ENCODE results near the gene MRFAP1L1. TPM values are rescaled to one million over a fixed set of nuclear protein-coding genes. Genes with fewer than 3 reads are reported as not detected.

Gene MRFAP1L1
- polyA plus RNA-seq, 1 experiment, result 35.5 TPM

GRCh38 chr4:6694177-6694901, 15.3 kb downstream of the MRFAP1L1 start:
- no peaks in the 10 kb centered on the region; the same call in none of the 2 replicates for H3K36me3 ChIP-seq (ENCODE audit: control insufficient read depth, insufficient read depth, low read length)
- no peak for TF ChIP-seq CTCF (IDR thresholded peaks at IDR 0.05; ENCODE audit: insufficient read depth, low read depth, low read length)
- DNase-seq (ENCODE audit: low read depth), result no peak
- no peak overlapping the region for H3K4me3 ChIP-seq (ENCODE audit: low read depth, low read length)
- POLR2A ChIA-PET, result no interaction called here
- CTCF ChIA-PET, result interaction anchor here (1.0 kb wide), 1 partner anchor 21 kb away, joined by 3 read pairs; the partner anchor contains the start of gene BLOC1S4
- no peaks in the 10 kb centered on the region for H3K27me3 ChIP-seq (ENCODE audit: control insufficient read depth, insufficient read depth, low read length)

DNA sequence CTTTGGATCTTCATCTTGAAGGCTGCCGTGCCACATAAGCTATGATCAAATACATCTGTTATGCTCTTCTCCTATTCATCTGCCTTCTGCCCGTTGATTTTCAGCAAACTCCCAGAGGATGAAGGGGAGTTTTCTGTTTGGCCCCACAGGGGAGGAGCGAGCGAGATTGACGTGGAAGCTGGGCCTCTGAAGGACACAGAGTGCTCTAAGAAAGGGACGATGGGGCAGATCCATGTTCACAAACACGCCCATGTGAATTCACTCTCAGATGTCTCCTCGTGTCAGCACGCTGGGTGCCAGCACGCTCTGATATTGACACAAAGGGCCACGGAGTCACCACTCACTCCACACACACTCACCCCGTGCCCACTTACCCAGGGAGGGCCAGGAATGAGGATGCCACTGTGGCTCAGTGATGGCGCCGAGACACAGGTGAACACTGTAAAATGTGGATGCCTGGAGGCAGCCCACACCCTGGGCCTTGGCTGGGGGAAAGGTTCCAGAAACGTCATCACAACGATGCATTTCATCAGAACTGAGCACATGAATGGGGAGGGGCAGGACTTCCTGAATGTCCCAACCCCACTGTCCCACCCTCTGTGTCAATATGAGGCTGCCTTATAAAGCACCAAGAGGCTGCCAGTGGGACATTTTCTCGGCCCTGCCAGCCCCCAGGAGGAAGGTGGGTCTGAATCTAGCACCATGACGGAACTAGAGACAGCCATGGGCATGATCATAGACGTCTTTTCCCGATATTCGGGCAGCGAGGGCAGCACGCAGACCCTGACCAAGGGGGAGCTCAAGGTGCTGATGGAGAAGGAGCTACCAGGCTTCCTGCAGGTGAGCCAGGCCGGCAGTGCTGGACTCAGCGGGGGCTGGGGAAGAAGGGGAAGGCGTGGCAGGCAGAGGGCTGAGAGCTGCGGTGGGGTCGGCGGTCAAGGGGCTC, 16.2 kb downstream of the MRFAP1L1 start, which contains the start of gene S100P:
Gene S100P, plus strand, starts transcription at position 648 of the 946 bp plus-strand sequence. Its CDS starts 55 bp downstream, at position 703.
- H3K4me3 ChIP-seq (ENCODE audit: low read depth, low read length), result no peak within 1 kb of the TSS
- ChIA-PET CTCF (interaction anchor here (1.0 kb wide), 1 partner anchor 22 kb away, joined by 3 read pairs; the partner anchor contains the start of gene BLOC1S4), POLR2A (no interaction called here)
- no peak for TF ChIP-seq CTCF (IDR thresholded peaks at IDR 0.05; ENCODE audit: insufficient read depth, low read depth, low read length)
- no peaks in the 10 kb centered on the region for H3K27me3 ChIP-seq (ENCODE audit: control insufficient read depth, insufficient read depth, low read length)
- no peaks in the 10 kb centered on the region; the same call in 1 of the 2 replicates for H3K36me3 ChIP-seq (ENCODE audit: control insufficient read depth, insufficient read depth, low read length)
- DNase-seq (ENCODE audit: low read depth), result no peak

DNA sequence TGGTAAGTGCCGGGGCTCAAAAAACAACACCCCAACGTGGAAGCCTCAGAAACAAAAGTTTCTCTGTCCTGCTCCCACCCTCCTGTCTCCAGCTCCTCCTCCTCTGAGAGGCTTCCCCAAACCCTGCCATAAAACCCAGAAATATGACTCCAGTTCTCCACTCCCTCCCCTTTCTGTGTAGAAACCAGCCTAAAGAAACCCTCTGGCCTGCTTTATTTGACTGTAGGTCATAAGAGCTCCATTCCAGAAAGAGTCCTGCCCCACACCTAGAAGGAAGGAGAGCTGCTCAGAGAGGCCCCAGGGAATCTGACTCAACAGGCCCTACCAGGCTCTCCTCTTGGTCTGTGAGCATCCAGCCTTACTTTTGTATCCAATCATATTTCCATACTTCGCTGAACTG, 16.9 kb downstream of the MRFAP1L1 start:
- ChIA-PET CTCF (no interaction called here), POLR2A (no interaction called here)
- Histone ChIP-seq H3K4me3 (ENCODE audit: low read depth, low read length) (no peak overlapping the region), H3K27me3 (ENCODE audit: control insufficient read depth, insufficient read depth, low read length) (no peaks in the 10 kb centered on the region), H3K36me3 (ENCODE audit: control insufficient read depth, insufficient read depth, low read length) (no peaks in the 10 kb centered on the region; the same call in 1 of the 2 replicates)
- no peak for DNase-seq (ENCODE audit: low read depth)
- no peak for TF ChIP-seq CTCF (IDR thresholded peaks at IDR 0.05; ENCODE audit: insufficient read depth, low read depth, low read length)

GRCh38 chr4:6692379-6692778, 17.3 kb downstream of the MRFAP1L1 start:
- POLR2A ChIA-PET, result no interaction called here
- Histone ChIP-seq H3K36me3 (ENCODE audit: control insufficient read depth, insufficient read depth, low read length) (no peaks in the 10 kb centered on the region; the same call in 1 of the 2 replicates), H3K4me3 (ENCODE audit: low read depth, low read length) (no peak overlapping the region), H3K27me3 (ENCODE audit: control insufficient read depth, insufficient read depth, low read length) (no peaks in the 10 kb centered on the region)
- no peak for DNase-seq (ENCODE audit: low read depth)
- CTCF ChIA-PET, result no interaction called here
- no peak for TF ChIP-seq CTCF (IDR thresholded peaks at IDR 0.05; ENCODE audit: insufficient read depth, low read depth, low read length)

- POLR2A ChIA-PET, result no interaction called here
- no peak for TF ChIP-seq CTCF (IDR thresholded peaks at IDR 0.05; ENCODE audit: insufficient read depth, low read depth, low read length)
- no peaks in the 10 kb centered on the region for H3K27me3 ChIP-seq (ENCODE audit: control insufficient read depth, insufficient read depth, low read length)
- H3K36me3 ChIP-seq (ENCODE audit: control insufficient read depth, insufficient read depth, low read length), result no peaks in the 10 kb centered on the region
- DNase-seq (ENCODE audit: low read depth), result no peak
- no peak overlapping the region for H3K4me3 ChIP-seq (ENCODE audit: low read depth, low read length)
- CTCF ChIA-PET, result interaction anchor here (1.5 kb wide), 1 partner anchor 27 kb away, joined by 3 read pairs; no protein-coding TSS in a partner anchor
These were observed 20.1 kb downstream of the MRFAP1L1 start for GRCh38 chr4:6689506-6689960.
